Dermis blood vessel endothelial cell (primary cell): ENCODE results near the gene DDTL. TPM values are rescaled to one million over a fixed set of nuclear protein-coding genes. Genes with fewer than 3 reads are reported as not detected.
A peak's percentile ranks its signal among the peaks of the same experiment; 100 is the strongest.
"Not testable (repeated sequence)": the region's sequence is repeated elsewhere in the genome, so short reads cannot be mapped to it uniquely, and the experiment has no call there.

Experiments
- DNase-seq: peaks from one replicate; pipeline ENCODE4 v3.0.0; 2010
- total RNA-seq: library from RNA; depleted of rRNA; stranded (reverse); fragments of >200 nt; gene quantifications from 2 replicates; pipeline ENCODE4 v1.2.3, GENCODE V29; 2014

Gene DDTL
- total RNA-seq, result 0.34 and 0.98 TPM in 2 replicates

DNA sequence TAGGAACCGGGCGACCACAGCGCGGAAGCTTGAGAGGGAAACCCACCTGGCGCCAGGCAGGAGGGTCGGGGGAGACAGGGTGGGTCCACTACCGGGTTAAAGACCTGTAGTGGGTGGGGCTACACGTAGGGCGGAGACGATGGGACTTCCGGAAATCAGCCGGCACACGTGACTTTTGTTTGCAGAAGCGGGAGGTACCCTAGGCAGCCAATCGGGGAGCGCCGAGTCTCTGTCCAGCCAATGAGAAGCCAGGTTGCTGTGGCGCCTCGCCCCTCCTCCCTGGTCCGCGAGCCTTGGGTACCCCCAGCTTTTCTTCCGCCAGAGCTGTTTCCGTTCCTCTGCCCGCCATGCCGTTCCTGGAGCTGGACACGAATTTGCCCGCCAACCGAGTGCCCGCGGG is at the start of gene DDTL:
Gene DDTL, plus strand, starts transcription at position 321 of the 400 bp plus-strand sequence. Its CDS starts 27 bp downstream, at position 348.
- not testable (repeated sequence) for DNase-seq

- not testable (repeated sequence) for DNase-seq
Observed at GRCh38 chr22:23920267-23920611, 46.4 kb upstream of the DDTL start.

DNA sequence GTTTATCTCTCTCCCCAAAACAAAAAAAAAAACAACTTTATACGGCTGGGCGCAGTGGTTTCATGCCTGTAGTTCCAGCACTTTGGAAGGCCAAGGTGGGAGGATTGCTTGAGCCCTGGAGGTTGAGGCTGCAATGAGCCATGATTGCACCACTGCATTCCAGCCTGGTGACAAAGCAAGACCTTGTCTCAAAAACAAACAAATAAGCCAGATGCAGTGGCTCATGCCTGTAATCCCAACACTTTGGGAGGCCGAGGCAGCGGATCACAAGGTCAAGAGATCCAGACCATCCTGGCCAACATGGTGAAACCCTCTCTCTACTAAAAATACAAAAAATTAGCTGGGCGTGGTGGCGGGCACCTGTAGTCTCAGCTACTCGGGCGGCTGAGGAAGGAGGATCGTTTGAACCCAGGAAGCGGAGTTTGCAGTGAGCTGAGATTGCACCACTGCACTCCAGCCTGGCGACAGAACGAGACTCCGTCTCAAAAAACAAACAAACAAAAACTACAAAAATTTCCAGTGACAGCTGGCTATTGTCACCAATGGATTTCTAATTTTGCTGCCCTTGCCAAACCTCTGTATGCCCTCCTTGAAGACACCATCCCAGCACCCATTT is 45.0 kb upstream of the DDTL start:
- DNase-seq, result not testable (repeated sequence)

- DNase-seq, result peak; percentile 4
Observed at GRCh38 chr22:23922921-23923320, 43.8 kb upstream of the DDTL start.

GRCh38 chr22:23925020-23925606 is 41.6 kb upstream of the DDTL start:
- no peak for DNase-seq

DNA sequence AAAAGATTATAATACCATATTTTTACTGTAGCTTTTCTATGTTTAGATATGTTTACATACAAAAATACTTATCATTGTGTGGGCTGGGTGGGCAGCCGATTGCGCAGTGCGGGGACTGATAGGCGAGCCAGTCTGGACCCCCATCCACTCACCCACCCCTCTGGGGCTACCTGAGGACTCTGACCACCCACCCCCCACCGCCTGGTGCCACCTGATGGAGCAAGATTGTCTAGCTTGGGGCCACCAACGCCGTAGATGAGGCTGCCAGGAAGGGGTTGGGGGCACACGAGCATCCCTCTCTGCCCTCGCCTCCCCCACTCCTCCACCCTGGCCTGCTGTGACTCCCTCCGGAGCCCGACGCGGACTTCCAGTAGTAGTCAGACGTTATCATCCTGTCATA is 40.1 kb upstream of the DDTL start:
- DNase-seq, result no peak

DNA sequence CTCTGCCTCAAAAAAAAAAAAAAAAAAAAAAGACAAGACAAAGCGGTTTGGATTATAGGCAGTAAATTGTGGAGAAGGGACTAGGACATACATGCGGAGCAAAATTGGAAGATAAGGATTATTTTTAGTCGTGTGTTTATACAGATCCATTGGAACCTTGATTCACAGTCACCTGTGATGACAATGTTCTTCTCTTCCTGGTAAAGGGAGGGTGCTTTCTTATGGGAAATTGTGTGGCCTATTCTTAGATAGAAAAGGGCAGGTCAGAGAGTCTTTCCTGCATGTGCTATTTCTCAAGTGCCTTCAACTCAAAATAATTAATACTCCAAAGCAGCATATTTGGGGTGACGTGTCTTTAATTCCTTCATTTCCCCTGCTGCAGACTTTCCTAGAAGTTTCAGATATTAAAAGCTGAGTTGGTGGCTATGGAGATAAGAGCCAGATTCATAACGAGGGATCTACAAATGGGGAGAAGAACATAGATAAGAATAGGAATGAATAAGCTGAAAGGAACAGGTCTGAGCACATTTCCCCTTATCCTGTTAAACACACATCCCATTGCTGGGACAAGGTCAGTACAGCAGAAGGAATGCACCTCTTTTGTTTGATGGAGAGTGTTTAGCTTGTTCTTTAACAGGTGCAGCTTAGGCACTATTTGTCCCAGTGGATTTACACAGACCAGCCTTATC is 28.2 kb upstream of the DDTL start:
- DNase-seq, result peak; percentile 6

DNA sequence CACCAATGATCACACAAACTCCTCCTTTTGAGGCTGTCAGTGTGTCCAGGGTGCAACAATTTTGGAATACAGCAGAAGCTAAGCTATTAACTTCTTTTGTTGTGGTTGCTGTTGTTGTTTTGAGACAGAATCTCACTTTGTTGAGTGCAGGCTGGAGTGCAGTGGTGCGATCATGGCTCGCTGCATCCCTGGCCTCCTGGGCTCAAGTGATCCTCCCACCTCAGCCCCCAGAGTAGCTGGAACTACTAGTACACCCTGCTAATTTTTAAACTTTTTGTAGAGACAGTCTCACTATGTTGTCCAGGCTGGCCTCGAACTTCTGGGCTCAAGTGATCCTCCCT is 27.7 kb upstream of the DDTL start:
- no peak for DNase-seq

- not testable (repeated sequence) for DNase-seq
Observed at GRCh38 chr22:23940166-23940565, 26.5 kb upstream of the DDTL start.

GRCh38 chr22:23947391-23947790 is 19.3 kb upstream of the DDTL start:
- DNase-seq, result not testable (repeated sequence)

DNA sequence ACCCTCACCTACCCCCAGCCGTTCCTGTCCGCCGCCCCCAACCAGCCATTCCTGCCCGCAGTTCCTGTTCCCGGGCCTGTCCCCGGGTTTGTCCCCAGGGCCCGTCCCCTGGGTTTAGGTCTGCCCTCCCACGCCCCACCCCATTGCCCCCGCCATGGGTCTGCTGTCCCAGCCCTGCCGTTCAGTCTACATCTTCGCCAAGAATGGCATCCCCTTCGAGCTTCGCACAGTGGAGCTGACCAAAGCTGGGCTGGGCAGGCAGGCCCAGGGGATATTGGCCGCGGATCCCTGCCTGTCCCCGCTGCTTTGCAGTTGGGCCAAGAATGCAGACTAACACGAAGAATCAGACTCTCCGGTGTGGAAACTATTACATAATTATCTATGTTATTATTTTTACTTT is 16.9 kb upstream of the DDTL start:
- DNase-seq, result not testable (repeated sequence)

DNA sequence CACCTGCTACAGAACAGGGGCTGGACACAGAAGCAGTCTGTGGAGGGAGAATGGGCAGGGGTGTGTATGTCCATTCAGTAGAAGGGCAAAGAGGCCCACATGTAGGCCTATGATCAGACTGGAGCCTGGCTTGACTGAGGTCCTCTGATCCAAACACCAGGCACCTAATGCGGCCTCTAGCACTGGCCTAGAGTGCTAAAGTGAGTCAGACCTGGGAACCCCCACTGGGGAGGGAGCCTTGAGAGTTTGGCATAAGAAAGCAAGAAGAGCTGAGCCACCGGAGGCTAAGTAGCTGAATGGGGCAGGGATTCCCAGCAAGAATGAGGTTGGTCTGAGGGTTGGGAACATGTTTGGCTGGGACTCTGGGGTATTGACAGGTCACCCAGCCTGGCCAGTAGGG is 15.3 kb upstream of the DDTL start:
- not testable (repeated sequence) for DNase-seq

- DNase-seq, result not testable (repeated sequence)
Observed at GRCh38 chr22:23952794-23953405, 13.8 kb upstream of the DDTL start.

GRCh38 chr22:23953485-23953884 is 13.2 kb upstream of the DDTL start:
- DNase-seq, result not testable (repeated sequence)

- DNase-seq, result not testable (repeated sequence)
Observed at GRCh38 chr22:23954193-23954990, 12.3 kb upstream of the DDTL start.

- not testable (repeated sequence) for DNase-seq
Observed at GRCh38 chr22:23954991-23955305, 11.7 kb upstream of the DDTL start.

DNA sequence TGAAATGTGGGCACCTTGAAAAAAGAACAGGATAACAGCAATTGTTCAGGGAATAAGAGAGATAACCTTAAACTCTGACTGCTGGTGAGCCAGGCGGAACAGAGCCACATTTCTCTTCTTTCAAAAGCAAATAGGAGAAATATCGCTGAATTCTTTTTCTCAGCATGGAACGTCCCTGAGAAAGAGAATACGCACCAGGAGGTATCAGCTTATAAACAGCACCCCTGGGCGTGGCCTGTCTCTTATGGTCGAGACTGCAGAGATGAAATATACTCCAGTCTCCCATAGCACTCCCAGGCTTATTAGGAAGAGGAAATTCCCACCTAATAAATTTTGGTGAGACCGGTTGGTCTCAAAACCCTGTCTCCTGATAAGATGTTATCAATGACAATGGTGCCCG is 10.8 kb upstream of the DDTL start:
- not testable (repeated sequence) for DNase-seq

- DNase-seq, result peak; percentile 82
Observed at GRCh38 chr22:23956301-23956900, 10.3 kb upstream of the DDTL start.

DNA sequence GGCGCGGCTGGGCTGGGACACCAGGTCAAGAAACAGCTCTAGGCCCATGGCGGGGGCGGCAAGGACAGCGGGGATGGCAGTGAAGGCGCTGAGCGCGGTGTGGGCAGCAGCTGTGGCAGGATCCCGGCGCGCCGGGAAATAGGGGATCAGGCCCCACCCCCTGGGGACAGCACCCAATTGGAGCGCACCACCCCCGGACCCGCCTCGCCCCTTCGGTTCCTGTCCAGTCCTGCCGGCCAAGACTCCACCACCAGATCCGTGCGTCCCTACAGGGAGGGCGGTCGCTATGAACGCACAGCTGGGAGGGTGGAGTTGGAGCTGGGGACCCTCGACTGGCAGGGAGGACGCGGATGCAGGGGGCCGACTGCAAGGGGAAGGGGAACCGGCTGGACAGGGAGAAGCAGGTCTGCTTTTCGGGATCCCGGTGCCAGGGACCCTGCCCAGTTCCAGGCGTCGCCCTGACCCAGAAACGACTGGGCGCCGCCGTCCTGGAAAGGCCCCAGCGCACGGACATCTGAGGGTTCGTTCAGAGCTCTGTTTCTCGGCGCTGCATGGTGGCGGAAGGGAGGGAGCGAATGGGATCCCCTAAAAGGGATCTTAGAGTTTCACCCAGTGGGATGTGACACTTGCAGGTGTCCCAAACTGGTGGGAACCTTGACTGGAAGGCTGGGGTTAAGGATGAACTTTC is 5.5 kb upstream of the DDTL start, which contains the start of gene GSTT2B:
Gene GSTT2B, minus strand, starts transcription at position 112 of the 688 bp plus-strand sequence. Its CDS starts 64 bp downstream, at position 48.
- DNase-seq, result not testable (repeated sequence)

DNA sequence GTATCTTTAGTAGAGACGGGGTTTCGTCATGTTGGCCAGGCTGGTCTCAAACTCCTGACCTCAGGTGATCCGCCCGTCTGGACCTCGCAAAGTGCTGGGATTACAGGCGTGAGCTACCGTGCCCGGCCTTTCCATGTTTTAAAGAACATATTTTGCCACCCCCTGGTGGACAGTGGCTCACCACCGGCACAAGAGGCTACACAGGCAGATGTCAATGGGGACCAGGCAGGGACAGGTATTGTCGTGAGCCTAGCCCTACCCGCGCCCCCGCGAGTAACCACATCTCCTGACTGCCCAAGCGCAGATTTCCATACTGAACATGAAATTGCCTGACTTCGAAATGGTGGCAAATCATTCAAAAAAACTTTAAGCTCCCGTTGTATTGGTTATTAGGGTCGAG is 594 bp upstream of the DDTL start:
- DNase-seq, result not testable (repeated sequence)

GRCh38 chr22:23969071-23969470 is 2.4 kb downstream of the DDTL start:
- DNase-seq, result no peak

- no peak for DNase-seq
Observed at GRCh38 chr22:23970201-23970641, 3.5 kb downstream of the DDTL start.
